HG02981 (cell line): ENCODE results near the gene ESYT2.

Experiments
- ATAC-seq: cut with Tn5 transposase; IDR thresholded peaks from one replicate; pipeline ENCODE4 v1.9.1; 2021; ENCODE audit warnings: mild to moderate bottlenecking, moderate library complexity; ENCODE audit not compliant: unreplicated experiment

The ESYT2 gene

DNA sequence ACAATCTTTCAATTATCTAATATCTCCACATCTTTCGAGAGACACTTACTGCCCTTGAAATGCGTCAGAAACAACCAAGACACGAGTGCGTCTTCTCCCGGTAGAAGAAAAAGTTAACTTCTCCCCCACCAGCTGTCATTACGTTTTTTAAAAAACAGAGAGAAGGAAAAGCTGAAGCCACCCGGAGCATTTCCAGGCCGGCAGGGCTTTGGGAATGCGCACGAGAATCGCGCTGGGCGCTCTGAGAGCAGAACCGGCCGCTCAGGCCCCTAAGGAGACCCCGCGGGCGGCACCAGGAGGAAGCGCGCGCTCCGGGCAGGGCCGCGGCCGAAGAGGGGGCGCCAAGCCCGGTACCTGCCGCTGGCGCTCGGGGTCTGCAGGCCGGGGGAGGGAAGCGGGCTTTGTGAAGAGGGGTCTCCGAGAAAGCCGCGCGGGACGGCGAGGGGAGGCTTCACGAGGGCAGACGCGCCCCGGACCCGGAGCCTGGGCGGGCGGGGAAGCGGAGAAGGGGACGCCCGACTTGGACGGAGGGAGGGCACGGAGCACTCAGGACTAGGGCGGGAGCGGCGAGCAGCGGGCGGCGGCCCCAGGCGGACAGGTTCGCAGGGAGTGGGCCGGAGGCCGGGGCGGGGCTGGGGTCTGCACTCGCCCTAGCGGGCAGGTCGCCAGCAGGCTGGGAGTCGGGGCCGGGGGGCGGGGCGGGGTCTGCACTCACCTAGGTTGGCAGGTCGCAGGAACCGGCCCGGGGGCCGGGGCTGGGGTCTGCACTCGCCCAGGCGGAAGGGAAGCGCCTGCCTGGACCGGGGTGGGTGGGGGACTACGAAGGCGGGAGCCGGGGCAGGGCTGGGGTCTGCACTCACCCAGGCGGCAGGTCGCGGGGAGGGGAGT lies 932 bp downstream of the ESYT2 start:
- ATAC-seq = peak; percentile 0

DNA sequence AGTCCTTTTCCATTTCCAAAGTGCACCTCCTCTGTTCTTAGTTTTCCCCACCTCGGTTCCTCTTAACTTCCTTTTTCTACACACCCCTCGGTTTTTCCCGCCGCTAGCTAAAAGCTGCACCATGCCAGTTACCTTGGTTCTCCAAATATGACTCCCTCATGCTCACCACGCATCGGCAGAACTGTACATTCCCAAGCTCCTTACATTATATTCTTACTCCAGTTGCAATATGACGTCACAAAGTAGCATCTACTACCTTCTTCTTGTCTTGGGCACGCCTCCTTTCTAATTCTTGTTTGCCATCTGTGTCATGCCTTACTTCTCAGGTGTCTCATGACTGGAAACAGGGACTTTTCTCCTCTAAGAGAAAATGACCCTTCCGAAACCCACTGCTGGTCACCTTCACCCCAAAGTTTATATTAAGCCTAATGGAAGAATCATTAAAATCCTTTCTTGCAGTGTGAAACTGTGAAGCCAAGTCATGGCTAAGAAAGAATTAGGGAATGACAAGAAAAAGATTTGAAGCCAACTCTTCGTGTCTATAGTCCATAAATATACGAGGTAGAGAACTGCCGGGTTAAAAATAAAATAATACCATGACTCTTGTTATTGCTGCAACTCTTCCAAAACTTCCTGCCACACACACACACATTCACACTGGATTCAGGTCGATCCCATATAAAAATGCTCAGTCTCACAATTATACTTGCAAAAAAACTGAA lies 1.7 kb downstream of the ESYT2 start:
- no peak for ATAC-seq

DNA sequence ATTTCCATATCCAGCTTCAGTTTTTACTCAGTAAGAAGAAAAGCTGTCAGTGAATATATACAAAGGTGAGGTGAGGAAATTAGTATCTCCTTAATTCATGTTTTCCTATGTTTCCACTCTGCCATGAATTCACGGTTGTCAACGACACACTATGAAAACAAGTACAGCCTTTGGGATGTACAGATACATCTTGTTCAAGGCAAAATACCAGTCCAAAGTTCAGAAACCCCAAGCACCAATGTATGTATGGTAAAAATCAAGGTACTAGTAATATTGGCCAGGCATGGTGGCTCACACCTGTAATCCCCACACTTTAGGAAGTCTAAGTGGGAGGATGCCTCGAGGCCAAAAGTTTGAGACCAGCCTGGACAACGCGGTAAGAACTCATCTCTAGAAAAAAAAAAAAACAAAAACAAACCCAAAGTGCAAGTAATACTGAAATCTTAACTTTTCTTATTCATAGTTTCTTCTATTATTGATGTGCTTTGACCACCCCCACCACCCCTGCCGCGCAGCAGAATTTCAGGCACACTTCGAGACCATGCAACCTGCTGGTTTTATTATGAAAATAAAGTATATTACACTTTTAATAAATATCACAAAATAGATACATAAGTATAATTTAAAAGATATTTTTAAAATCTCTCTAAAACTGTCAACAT lies 3.5 kb downstream of the ESYT2 start:
- ATAC-seq = no peak

DNA sequence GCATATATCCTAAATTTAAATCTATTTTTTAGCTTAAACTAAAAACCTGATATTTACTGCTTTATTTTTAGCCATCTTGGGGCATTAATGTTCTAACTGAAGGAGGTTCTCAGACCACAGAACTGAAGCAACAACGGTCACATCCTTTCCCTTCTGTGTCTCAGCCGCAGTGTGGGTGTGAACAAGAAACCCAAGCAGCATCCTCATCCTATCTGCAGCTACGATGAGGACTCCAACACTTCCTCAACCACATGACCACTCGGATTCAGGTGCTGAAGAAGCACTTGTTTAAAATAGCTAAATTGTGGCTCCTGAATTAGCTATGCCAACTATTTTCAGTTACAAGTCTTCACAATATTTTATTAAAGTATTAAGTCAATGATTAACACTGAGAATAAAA lies 5.3 kb downstream of the ESYT2 start:
- ATAC-seq = peak; percentile 75

DNA sequence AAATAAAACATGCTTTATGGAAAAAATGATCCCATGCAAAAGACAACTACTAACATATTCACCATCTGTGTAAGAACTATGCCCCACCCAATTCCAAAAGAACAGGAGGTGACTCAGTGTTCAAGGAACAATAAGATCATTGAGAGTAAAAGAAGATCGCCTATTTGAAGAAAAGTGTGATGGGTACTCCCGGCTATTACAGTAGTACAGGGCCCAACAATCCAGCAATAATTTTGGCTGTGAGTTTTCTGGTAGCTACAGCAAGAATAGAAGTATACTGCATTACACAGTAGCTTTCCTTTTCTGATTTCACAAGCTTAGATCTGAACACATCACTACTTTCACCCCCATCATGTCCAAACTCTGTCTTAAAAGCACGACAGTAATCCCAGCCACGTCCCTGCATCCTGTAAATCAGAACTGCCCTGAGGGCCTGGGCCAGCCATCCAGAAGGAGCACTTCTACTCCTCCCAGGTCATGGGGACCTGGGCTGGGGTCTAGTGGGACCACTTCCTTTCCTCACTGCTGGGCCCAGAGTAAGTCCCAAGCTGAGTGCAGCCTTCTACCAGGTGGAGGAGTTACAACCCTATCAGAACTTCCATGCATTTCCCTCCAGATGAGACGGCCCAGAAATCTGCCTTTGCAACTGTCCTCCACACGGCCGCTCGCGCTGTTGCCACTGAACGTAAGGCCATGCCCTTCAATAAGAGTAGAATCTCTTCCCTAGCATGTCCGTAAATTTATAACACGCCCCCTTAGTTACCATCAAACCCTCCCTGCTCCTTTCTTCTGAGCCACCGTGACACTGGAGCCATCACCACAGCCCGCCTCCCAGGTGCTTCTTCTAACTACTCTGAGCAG lies 7.9 kb downstream of the ESYT2 start:
- no peak for ATAC-seq

DNA sequence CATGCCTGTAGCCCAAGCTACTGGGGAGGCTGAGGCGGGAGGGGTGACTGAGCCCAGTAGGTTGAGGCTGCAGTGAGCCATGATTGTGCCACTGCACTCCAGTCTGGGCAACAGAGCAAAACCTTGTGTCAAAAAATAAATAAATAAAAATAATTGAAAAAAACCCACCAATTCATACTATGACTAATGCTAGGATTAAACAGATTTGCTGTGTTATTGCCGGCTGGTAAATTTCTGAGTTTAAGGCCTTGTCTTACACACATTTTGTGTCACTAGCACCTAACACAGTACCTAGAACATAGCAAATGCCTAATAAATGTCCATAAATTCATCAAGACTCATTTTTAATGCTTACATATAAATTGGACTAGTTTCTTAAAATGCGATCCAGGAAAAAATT lies 8.7 kb downstream of the ESYT2 start:
- no peak for ATAC-seq

DNA sequence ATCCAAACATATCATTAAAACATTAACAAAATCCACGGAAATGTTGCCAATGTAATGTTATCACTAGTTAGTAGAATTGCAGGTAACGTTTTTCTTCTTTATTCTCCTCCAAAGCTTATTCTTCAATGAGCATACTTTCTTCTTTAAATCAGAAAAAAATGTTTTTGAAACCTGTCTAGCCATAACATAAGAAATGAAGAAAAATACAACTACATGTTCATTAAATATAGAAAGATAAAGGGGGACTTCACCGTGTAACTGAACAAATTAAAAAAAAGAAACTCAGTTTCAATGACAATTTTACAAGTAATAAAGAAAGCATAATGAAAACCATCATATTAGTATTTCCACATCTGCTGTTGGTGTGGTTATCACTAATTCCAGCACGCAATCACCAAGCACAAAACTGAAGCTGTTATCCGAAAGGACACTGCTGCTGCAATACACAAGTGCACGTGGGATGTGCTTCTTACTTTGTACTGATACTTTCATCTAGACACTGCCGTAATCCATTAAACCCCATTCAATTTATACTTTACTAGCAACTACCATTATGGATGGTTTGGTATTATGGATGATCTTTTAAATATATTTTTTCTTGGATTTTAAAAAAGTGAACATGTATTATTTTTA lies 9.6 kb downstream of the ESYT2 start:
- ATAC-seq = no peak

DNA sequence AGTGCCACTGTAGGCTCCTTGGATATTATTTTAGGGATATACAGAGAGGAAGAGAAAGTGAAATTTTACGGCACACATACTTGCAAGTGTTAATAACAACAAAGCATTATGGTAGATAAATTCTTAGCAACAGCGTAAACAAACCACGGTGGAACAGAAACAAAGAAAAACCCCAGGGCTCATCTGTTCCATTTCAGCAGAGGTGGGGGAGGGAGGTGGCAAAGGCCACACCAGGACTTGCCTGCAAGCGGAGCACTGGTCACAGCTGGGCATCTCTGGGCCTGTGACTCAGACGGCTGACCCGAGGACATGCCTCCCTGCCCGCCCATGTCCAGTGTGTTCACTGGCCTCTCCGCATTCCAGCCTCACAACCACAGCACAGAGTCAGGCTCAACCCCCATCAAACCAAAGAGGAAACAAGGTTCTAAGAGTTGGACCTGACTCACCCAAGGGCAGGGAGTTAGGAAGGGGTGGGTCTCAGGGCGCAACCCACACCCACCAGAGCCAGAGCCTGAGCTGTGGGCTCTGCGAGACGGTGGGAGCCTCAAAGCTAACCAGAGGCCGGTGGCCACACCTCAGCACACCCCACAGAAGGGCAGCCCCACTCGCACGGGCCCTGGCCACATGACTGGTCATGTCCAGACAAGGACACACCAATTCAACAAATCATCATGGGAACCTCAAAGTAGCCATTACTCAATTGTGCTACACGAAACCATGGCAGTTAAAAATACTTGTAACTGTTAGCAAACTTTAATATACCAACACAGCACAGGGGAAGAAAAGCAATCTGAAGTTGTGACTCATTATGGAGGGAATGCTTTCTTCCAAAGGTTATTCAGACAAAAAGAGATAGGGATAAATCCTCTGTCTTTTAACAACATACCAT lies 10.7 kb downstream of the ESYT2 start:
- ATAC-seq = peak; percentile 81

DNA sequence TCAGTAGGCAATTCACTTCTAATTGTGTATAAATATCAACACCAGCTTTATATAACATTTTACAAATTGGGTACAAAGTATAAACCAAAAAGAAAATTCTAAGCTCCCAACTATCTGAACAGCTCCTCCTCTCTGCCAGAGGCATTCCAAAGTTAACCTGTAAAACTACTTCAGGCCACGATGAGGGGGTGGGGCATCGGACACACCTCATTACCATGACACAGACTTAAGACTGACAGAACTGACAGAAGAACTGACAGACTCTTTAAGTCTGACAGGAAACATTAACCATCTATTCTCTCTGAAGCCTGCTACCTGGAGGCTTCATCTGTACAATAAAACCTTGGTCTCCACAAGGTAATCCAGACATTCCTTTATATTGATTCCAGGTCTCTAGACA lies 12.3 kb downstream of the ESYT2 start:
- no peak for ATAC-seq

DNA sequence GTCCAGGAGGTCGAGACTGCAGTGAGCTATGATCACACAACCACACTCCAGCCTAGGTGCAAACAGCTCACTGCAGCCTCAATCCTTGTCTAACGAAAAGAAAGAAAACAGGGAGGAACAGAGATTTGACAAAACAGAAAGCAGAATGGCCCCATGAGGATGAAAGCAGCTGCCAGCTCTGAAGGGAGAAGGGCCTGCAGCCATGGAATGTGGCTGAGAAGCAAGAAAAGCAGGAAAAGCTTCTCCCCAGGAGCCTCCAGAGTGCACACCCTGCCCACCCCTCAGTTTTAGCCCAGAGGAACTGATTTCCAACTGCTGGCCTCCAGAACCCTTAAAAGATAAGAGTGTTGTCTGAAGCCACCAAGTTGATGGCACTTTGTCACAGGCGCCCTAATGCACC lies 13.0 kb downstream of the ESYT2 start:
- ATAC-seq = no peak

DNA sequence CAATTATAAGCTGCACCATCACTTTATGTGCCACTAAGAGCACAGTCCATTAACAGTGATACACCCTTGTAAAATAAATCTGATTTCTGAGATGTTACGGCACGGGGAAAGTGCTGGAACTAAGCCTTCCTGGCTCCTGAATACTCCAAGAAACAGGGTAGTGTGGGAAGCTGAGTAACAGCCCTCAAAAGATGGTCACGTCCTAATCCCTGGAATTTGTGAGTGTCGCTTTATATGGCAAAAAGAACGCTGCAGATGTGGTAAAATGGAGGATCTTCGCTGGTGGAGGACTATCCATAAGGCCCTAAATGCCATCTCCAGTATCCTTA lies 13.5 kb downstream of the ESYT2 start:
- no peak for ATAC-seq

DNA sequence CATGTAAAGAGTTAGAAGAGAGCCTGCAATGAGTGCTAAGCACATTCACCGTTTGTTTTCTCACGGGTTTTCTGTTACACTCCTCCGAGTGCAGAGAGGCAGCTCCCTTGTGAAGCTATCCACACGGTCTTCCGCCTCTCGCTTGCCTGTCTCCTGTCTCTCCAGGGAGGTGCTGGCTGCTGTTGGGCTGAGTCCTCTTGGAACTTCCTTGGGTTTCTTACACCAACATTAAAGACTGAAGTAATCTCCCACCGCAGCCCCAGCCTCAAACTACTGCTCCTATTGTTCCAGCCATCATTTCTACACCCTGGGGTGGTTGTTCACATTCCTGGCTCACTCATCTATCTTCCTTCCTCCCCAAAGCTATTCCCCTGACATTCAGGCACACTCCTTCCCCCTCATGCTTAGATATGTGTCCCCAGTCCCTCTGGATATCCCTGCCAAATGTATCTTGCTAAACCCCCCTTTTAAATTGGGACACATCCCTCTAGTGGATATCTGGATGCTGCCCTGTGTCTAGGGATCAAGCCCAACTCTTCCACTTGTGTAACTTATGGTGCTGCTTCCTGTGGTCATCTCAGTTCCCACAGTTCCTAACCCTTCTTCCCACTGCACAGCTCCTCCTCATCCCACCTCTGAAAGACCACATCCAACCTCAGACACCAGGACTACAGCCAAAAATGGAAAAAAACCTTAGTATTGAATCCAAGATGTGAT lies 14.1 kb downstream of the ESYT2 start:
- no peak for ATAC-seq

DNA sequence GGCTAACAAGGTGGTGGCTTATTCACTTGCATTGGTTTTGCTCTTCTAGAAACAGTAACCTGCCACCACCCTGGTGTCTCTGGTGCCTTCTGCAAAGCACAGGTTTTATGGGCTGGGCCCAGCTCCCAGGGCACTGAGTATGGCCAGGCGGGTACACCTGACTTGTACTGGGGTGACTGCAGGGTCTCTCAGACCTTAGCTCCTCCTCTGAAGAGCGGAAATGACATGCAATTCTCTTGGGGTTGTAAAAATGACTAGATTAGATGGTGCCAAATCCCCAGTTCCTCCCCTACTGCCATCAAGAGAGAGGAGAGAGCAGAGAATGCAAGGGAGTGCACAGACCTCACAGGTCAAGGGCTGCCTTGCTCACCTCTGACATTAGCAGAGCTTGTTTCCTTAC lies 14.7 kb downstream of the ESYT2 start:
- ATAC-seq = no peak

DNA sequence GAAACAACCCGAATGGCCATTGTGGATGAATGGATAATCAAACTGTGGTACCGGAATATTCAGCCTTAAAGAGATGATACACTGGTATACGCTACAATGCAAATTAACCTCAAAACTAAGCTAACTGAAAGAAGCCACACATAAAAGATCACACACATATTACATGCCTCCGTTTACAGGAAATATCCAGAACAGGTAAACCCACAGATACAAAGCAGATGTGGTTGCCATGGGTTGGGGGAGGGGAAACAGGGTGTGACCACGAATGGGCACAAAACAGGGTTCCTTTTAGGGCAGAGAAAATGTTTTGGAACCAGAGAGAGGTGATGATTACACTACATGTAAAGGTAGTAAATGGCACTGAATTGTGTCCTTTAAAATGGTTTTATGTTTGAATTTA lies 16.6 kb downstream of the ESYT2 start:
- ATAC-seq = no peak

DNA sequence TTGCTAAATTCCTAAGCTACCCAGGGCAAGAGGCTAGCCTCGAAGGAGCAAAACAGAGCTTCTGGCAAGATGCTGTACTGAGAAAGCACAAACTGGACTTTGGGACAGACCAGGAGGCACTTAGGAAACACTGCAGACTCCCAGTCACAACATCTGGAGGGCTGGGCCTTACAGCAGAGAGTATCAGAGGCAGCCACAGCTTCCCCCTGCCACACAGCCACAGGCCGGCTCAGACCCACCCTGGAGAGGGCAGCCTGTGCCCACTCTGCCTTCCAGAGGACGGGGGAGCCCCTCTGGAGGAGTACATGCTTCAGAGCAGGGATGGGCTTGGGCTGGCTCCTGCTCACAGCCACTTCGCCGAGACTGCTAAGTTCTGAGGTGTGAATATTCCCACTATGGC lies 17.4 kb downstream of the ESYT2 start:
- ATAC-seq = no peak

DNA sequence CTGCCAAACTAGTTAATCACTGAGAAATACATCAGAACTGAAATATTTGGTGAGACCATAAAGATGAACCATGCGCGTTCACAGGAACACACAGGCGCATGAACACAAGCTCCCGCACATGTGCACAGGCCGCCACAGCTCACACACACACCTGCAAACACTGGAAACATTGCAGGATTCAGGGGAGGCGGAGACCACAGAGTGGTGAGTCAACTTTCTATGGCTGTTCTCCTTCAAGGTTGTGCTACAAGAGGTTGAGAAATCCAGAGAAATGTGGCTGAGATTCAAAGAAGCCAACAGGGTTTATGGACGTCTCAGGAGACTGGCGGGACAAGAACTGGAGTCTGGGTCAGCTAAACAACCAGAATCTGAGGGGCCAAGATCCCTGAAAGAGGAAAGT lies 17.8 kb downstream of the ESYT2 start:
- no peak for ATAC-seq

DNA sequence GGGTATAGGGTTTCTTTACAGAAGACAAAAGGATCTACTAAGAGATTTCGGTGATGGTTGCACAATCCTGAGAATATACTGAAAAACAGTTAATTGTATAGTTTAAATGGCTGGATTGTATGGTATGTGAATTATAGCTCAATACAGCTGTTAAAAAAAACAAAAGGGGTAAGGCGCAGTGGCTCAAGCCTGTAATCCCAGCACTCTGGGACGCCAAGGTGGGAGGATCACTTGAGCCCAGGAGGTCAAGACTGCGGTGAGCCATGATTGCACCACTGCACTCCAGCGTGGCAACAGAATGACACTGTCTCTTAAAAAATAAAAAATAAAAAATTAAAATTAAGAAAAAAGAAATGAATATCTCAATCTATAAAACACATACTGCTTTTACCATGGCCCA lies 18.5 kb downstream of the ESYT2 start:
- no peak for ATAC-seq

DNA sequence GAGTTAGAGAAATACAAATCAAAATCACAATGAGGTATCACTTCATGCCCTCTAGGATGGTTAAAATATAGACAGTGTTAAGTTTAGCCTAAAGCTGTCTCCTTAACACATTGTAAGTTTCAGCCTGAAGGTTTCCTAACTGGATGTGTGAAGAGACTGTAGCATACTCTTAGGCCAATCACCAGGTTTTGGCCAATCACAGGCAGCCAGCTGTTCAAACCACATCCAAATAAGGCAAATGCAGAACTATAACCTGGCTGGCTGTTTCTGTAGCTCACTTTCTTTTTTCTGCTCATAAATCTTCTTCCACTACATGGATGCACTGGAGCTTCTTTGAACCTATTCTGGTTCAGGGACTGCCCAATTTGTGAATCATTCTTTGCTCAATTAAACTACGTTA lies 19.7 kb downstream of the ESYT2 start:
- peak; percentile 96 for ATAC-seq

DNA sequence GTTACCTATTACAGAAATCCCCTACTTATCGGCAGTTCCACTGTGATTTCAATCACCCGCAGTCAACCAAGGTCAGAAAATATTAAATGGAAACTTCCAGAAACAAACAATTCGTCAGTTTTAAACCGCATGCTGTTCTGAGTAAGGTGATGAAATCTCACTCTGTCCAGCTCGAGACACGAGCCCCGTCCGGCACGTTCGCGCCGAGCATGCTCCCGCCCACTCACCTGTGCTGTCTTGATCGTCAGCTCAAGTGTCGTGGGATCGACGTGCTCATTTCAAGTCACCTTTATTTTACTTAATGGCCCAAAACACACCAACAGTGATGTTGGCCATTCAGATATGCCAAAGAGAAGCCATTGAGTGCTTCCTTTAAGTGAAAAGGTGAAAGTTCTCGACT lies 21.2 kb downstream of the ESYT2 start:
- no peak for ATAC-seq
